ENCODE results near the gene FAM53A. TPM values are rescaled to one million over a fixed set of nuclear protein-coding genes. Genes with fewer than 3 reads are reported as not detected.

The FAM53A gene
- total RNA-seq, 1 experiment from 2014 or later, result 5.2 TPM

DNA sequence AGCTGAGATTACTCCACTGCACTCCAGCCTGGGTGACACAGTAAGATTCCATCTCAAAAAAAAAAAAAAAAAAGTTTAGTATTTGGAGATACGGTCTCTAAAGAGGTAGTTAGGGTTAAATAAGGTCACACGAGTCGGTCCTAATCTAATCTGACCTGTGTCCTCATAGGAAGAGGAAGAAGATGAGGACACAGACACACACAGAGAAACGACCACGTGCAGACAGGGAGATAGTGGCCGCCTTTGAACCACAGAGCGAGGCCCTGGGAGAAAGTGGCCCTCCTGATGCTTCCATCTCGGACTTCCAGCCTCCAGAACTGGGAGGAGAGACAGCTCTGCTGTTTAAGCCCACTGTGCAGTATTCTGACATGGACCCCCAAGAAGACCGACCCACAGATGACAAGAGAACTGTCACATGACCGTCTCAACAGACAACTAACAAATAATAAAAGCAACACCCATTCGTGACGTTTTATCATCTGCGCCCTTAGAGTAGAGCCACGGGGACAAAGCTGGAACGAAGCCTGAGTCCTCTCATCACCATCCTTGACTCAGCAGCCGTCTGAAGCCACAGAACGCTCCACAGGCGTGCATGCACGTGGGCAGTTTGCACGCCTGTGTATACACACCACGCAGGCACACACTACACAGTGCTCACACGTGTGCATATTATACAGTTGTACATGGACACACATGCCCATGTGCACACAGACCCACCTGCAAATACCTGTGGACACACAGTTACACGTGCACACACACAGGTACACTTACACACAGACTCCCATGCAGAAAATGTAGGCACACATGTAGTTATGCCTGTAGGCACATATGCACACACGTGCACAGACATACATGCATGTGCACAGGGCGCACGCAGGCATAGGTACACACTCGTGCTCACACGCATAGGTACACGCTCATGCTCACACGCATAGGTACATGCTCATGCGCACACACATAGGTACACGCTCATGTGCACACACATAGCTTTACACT, 51.7 kb downstream of the FAM53A start:
- in situ Hi-C loops (cut with HindIII; ENCODE audit: low pct_unique_long_range_greater_than_20kb, low sequenced_read_pairs), result no loop called here

DNA sequence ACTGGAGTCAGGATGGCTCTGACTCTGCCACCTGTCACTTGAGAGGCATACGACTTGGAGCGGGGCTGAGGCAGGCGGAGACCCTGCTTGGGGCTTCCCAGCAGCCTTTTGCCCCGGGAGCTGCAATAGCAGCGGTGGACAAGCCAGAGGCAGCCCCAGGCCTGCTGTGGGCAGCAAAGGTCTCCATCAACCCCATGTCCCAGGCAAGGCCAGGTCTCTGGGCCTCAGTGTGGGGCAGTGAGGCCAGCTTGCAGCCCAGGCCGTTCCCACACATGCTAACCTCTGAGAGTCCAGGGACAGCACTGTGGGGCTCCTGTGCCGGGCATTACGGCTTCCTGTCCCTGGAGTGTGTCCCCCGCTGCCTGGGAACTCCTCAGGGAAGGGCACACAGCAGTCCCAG, 53.0 kb downstream of the FAM53A start:
- DNase-seq (ENCODE audit: low read depth), result no peak
- in situ Hi-C loops (cut with HindIII; ENCODE audit: low pct_unique_long_range_greater_than_20kb, low sequenced_read_pairs), result no loop called here

More for the DNA sequence above, 51.7 kb downstream of the FAM53A start:
- no peak for DNase-seq (ENCODE audit: low read depth)

DNA sequence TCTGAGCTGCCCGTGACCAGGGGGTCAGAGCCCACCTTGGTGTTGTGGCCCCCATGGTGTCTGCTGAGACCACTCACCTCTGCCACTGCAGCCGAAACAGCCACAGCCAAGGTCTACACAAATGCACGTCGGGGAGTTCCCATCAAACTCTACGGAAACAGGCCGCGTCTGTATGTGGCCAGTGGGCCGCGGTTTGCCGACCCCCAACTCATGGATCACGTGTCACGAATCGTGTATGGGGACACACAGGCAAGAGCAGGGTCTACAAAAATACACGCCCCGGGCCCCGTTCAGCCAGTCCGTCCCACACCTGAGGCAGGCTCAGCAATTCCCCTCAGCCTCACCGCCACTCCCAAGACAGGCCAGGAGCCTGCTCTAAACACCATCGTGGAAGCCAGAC, 53.8 kb downstream of the FAM53A start:
- in situ Hi-C loops (cut with HindIII; ENCODE audit: low pct_unique_long_range_greater_than_20kb, low sequenced_read_pairs), result no loop called here
- DNase-seq (ENCODE audit: low read depth), result no peak

GRCh38 chr4:1629699-1630083, 54.4 kb downstream of the FAM53A start:
- in situ Hi-C loops (cut with HindIII; ENCODE audit: low pct_unique_long_range_greater_than_20kb, low sequenced_read_pairs), result no loop called here

DNA sequence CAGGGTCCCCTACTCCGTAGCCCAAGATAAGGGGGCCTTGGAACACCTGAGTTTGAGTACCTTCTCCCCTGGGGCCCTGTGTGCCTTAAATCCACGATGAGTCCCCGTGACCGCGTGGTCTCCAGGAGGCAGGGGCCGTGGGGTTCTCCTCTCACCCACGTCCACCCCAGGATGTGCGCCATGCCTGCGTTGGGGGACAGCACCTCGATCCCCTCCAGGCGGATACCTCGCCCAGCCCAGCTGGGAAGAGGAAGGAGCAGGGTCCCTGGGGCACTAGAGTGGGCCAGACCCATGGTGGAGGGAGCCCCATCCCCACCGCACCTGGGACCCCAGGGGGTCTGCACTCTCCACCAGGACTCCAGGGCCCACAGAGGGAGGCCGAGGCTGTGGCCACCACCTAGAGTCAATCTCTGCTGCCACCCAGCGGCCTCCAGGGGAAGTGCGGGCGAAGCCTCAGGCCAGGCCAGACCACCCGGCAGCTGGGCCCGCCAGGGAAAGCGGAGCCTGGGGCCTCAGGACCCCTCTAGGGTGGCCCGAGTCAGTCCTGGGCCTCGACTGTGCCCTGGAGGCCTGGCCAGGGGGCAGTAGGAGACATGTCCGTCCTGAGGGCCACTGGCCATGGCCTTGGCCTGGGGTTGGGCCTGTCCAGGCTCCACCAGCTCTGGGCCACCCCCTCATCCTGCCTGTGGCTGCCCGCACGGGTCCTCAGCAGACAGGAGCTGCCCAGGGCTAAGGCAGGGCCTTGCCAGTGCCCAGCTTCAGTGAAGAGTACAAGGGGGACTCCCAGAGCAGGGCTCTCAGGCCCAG, 55.0 kb downstream of the FAM53A start:
- in situ Hi-C loops (cut with HindIII; ENCODE audit: low pct_unique_long_range_greater_than_20kb, low sequenced_read_pairs), result no loop called here
- DNase-seq (ENCODE audit: low read depth), result peak; percentile 16

More at GRCh38 chr4:1629699-1630083, 54.4 kb downstream of the FAM53A start:
- no peak for DNase-seq (ENCODE audit: low read depth)

GRCh38 chr4:1627417-1628313, 56.4 kb downstream of the FAM53A start:
- in situ Hi-C loops (cut with HindIII; ENCODE audit: low pct_unique_long_range_greater_than_20kb, low sequenced_read_pairs), result no loop called here
- no peak for DNase-seq (ENCODE audit: low read depth)

- DNase-seq (ENCODE audit: low read depth), result no peak
- in situ Hi-C loops (cut with HindIII; ENCODE audit: low pct_unique_long_range_greater_than_20kb, low sequenced_read_pairs), result no loop called here
These were observed 57.2 kb downstream of the FAM53A start for GRCh38 chr4:1626941-1627340.

DNA sequence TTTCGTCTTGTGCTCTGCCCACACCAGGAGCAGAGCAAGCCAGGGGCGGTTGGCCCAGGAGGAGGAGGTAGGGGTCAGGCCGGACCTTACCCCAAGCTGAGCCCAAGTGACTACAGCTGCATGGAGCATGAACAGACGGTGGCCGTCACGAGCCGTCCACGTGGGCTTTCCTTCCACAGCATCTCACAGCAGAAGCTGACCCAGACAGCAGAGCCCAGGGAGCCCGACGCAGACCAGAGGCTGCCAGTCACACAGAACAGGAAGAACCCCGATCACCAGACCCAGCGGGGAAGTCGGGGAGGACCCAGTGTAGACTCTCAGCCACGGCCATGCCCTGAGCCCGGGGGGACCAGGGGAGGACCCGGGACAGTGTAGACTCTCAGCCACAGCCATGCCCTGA, 58.0 kb downstream of the FAM53A start:
- in situ Hi-C loops (cut with HindIII; ENCODE audit: low pct_unique_long_range_greater_than_20kb, low sequenced_read_pairs), result no loop called here
- DNase-seq (ENCODE audit: low read depth), result no peak

DNA sequence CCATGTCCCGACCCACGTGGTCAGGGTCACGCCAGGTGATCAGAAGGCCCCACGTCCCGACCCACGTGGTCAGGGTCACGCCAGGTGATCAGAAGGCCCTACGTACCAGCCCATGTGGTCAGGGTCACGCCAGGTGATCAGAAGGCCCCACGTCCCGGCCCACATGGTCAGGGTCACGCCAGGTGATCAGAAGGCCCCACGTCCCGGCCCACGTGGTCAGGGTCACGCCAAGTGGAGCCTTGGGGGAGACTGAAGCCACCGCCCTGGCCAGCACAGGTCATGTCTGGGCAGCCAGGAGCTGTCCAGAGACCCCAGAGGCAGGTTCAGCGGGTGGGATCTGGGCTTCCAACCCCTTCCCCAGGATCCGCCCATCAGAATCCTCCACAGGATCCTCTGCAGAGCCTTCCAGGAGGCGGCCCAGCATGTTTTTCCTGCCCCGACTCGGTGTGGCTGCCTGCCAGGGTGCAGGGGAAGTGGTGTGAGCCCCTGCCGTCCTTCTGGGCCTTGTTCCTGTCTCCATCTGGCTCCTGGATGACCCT, 58.4 kb downstream of the FAM53A start:
- in situ Hi-C loops (cut with HindIII; ENCODE audit: low pct_unique_long_range_greater_than_20kb, low sequenced_read_pairs), result no loop called here
- DNase-seq (ENCODE audit: low read depth), result no peak

- no peak for DNase-seq (ENCODE audit: low read depth)
- in situ Hi-C loops (cut with HindIII; ENCODE audit: low pct_unique_long_range_greater_than_20kb, low sequenced_read_pairs), result no loop called here
These were observed 59.6 kb downstream of the FAM53A start for GRCh38 chr4:1624519-1624910.

DNA sequence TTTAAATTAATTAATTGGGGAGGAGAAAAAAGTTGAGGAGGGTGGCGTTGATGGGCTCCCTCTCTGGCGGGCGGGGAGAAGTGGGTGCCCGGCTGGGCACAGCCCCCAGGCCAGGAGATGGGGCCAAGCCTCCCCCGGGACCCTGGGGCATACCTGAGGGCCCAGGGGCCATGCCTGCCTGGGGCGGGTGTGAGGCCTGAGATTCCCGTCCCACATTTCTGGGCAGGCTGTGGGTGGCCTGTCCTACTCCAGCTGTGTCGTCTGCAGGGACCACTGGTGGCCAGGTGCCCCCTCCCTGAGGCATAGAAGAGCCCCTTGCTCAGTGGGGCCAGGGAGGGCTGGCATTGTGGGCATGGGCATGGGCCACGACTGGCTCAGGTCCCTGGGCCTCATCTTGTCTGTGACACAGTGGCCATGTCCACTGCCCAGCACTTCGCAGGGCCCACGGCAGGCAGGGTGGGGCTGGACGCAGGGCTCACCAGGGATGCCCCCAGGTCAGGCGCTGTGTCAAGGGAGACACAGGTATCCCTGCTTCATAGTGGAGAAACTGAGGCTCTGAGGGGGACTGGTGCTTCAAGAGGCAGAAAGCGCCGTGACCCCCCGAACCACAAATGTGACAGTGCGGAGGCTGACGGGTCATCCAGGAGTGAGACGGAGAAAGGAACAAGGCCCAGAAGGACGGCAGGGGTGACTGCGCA, 60.1 kb downstream of the FAM53A start:
- in situ Hi-C loops (cut with HindIII; ENCODE audit: low pct_unique_long_range_greater_than_20kb, low sequenced_read_pairs), result no loop called here
- DNase-seq (ENCODE audit: low read depth), result no peak

DNA sequence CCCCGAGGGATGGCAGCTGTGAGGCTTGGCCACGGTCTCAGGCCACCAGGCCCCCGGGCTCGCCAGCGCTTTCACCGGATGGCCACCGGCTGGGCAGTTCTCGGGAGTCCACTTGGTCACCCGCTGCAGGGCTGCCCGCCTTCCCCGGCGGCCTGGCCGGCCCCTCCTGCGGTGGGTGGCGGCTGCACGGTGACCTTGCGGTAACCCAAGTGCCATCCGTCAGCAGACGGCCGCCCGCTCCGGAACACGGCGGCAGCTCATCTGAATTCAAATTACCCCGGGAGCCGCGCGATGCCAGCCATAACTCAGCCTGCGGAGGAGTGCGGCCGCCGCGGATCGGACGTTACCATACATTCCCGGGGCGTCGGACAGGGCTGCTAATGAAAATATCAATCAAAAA, 60.7 kb downstream of the FAM53A start:
- no peak for DNase-seq (ENCODE audit: low read depth)
- in situ Hi-C loops (cut with HindIII; ENCODE audit: low pct_unique_long_range_greater_than_20kb, low sequenced_read_pairs), result no loop called here

DNA sequence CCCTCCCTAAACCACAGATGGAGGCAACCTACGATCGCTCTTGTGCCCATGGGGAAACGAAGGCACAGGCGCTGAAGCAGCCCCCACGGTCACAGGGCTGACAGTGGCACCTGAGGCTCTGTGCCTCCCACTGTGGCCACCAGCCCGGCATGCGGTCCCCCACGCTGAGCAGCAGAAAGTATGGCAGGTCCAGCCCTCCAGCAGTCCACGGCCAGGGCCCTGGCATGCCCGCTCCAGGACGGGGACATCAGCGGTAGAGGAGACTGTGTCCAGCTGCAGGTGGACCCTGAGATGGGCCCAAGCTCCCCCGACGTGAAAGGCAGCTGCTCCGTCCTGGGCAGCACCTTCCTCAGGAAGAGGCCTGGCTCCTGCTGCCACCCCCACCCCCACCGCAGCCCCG, 61.2 kb downstream of the FAM53A start:
- in situ Hi-C loops (cut with HindIII; ENCODE audit: low pct_unique_long_range_greater_than_20kb, low sequenced_read_pairs), result no loop called here
- no peak for DNase-seq (ENCODE audit: low read depth)

GRCh38 chr4:1622238-1622637, 61.9 kb downstream of the FAM53A start:
- DNase-seq (ENCODE audit: low read depth), result no peak
- in situ Hi-C loops (cut with HindIII; ENCODE audit: low pct_unique_long_range_greater_than_20kb, low sequenced_read_pairs), result no loop called here

- in situ Hi-C loops (cut with HindIII; ENCODE audit: low pct_unique_long_range_greater_than_20kb, low sequenced_read_pairs), result no loop called here
These were observed 62.6 kb downstream of the FAM53A start for GRCh38 chr4:1621526-1621925.

DNA sequence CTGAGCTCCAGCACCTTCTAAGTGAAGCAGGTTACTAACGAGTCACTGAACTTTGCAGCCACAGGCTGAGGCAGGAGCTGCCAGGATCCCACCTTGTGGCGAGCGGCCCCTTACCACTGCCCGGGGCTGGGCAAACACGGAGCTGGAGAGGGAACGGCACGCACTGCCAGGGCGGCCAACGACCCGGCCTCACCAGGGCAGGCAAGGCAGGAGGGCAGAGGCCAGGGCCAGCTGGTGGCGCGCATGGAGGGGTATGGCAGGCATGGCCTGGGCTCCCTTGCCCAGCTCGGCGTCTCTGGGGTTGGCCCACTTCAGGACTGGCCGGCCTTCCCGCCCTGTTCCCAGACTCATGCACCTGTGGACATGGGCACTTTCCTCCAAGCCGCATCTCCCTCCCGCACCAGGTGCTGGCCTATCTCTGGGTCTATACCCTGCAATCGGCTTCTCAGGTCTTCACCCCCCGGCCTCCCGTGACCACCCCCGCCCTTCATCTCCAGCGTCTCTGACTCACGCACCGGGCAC, 64.9 kb downstream of the FAM53A start:
- DNase-seq (ENCODE audit: low read depth), result no peak
- in situ Hi-C loops (cut with HindIII; ENCODE audit: low pct_unique_long_range_greater_than_20kb, low sequenced_read_pairs), result no loop called here

More at GRCh38 chr4:1621526-1621925, 62.6 kb downstream of the FAM53A start:
- DNase-seq (ENCODE audit: low read depth), result no peak

DNA sequence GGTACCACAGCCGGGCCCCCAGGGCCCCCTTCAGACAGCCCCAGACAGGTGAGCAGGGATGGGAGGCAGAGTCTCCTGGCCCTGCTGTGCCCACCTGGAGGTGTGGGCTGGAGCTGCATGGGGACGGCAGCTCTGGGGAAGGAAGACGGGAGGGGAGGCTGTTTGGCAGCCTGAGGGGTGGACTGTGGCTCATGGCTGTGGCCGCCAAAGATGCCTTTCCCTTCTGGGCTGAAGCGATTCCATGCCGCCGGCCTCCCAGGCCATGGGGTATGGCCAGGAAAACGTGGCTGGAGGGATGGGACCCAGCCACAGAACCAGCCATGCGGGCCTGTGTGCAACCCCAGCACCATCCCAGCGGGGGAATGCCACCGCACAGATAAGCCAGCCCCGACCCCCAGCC, 65.7 kb downstream of the FAM53A start:
- no peak for DNase-seq (ENCODE audit: low read depth)
- in situ Hi-C loops (cut with HindIII; ENCODE audit: low pct_unique_long_range_greater_than_20kb, low sequenced_read_pairs), result no loop called here
